ENCODE results near the gene PDXK. TPM values are rescaled to one million over a fixed set of nuclear protein-coding genes. Genes with fewer than 3 reads are reported as not detected.

PDXK gene
- total and polyA plus RNA-seq, 9 of the 15 experiments (the other 6 are each of a cell fraction or from before 2014, with no cell fraction given) = 5.6 to 162 (median 76.5) TPM

DNA sequence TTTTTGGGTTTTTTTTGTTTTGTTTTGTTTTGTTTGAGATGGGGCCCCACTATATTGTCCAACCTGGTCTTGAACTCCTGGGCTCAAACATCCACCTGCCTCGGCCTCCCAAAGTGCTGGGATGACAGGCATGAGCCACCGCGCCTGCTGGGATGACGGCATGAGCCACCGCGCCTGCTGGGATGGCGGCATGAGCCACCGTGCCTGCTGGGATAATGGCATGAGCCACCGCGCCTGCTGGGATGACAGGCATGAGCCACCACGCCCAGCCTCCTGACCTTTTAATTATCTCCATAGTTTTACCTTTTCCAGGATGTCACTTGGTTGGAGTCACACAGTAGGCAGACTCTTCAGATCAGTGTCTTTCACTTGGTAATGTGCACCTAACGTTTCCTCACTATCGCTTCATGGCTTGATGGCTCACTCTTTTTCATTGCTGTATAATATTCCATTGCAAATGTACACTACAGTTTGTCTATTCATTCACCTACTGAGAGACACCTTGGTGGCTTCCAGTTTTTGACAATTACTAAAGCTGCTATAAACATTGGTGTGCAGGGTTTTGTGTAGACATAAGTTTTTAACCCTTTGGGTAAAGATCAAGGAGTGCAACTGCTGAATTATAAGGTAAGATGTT is 10.1 kb upstream of the PDXK start (continued):
- no peak for TF ChIP-seq ELF1 (tag; IDR thresholded peaks at IDR 0.05)
- TF ChIP-seq TSC22D4 (tag; IDR thresholded peaks at IDR 0.05) = no peak
- 0 out of 4 replicates have a peak, but pooled peaks of 1 of the 2 experiments have one; percentile 45 for TF ChIP-seq HDAC1 (IDR thresholded peaks at IDR 0.05)
- TF ChIP-seq, protein P1, sequence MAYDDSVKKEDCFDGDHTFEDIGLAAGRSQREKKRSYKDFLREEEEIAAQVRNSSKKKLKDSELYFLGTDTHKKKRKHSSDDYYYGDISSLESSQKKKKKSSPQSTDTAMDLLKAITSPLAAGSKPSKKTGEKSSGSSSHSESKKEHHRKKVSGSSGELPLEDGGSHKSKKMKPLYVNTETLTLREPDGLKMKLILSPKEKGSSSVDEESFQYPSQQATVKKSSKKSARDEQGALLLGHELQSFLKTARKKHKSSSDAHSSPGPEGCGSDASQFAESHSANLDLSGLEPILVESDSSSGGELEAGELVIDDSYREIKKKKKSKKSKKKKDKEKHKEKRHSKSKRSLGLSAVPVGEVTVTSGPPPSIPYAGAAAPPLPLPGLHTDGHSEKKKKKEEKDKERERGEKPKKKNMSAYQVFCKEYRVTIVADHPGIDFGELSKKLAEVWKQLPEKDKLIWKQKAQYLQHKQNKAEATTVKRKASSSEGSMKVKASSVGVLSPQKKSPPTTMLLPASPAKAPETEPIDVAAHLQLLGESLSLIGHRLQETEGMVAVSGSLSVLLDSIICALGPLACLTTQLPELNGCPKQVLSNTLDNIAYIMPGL (CRISPR knock-in tag; IDR thresholded peaks at IDR 0.05) = no peak
- TF ChIP-seq ZNF146 (CRISPR knock-in tag; IDR thresholded peaks at IDR 0.05; ENCODE audit: unreplicated experiment) = peak; percentile 100
- no peak for TF ChIP-seq ZNF830 (CRISPR knock-in tag; IDR thresholded peaks at IDR 0.05)
- TF ChIP-seq, protein P2, sequence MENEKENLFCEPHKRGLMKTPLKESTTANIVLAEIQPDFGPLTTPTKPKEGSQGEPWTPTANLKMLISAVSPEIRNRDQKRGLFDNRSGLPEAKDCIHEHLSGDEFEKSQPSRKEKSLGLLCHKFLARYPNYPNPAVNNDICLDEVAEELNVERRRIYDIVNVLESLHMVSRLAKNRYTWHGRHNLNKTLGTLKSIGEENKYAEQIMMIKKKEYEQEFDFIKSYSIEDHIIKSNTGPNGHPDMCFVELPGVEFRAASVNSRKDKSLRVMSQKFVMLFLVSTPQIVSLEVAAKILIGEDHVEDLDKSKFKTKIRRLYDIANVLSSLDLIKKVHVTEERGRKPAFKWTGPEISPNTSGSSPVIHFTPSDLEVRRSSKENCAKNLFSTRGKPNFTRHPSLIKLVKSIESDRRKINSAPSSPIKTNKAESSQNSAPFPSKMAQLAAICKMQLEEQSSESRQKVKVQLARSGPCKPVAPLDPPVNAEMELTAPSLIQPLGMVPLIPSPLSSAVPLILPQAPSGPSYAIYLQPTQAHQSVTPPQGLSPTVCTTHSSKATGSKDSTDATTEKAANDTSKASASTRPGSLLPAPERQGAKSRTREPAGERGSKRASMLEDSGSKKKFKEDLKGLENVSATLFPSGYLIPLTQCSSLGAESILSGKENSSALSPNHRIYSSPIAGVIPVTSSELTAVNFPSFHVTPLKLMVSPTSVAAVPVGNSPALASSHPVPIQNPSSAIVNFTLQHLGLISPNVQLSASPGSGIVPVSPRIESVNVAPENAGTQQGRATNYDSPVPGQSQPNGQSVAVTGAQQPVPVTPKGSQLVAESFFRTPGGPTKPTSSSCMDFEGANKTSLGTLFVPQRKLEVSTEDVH (IDR thresholded peaks at IDR 0.05; ENCODE audit: low read depth, partially characterized antibody) = no peak
- TF ChIP-seq CXXC5 (CRISPR knock-in tag; IDR thresholded peaks at IDR 0.05) = no peak
- TF ChIP-seq JUN (IDR thresholded peaks at IDR 0.05; ENCODE audit: borderline replicate concordance, low read depth, low read length) = no peak
- TF ChIP-seq JUN (CRISPR knock-in tag; IDR thresholded peaks at IDR 0.05; ENCODE audit: borderline replicate concordance) = no peak
- TF ChIP-seq NR3C1 (CRISPR knock-in tag; IDR thresholded peaks at IDR 0.05) = no peak
- TF ChIP-seq RFX1 (IDR thresholded peaks at IDR 0.05) = no peak
- TF ChIP-seq ZC3H4 (CRISPR knock-in tag; IDR thresholded peaks at IDR 0.05; ENCODE audit: borderline replicate concordance) = no peak
- peak; percentile 52 to 72; a peak in 3 of 4 replicates for TF ChIP-seq KDM1A (IDR thresholded peaks at IDR 0.05)
- no peak for TF ChIP-seq EP400 (IDR thresholded peaks at IDR 0.05)
- no peak for TF ChIP-seq POLR2B (IDR thresholded peaks at IDR 0.05; ENCODE audit: low read depth, partially characterized antibody)
- TF ChIP-seq TEAD1 (CRISPR knock-in tag; IDR thresholded peaks at IDR 0.05) = no peak

Measured in K562 (cell line).